NCI-H2081 (cell line): ENCODE results near the gene BBS1.

Source experiments
- DNase-seq, 2 experiments: peaks; one replicate each; lab custom pipeline; 2025; lab: John Stamatoyannopoulos, UW

The BBS1 gene

GRCh38 chr11:66549696-66550095 is 39.3 kb downstream of the BBS1 start:
- no peak for DNase-seq

- no peak for DNase-seq
Measured at GRCh38 chr11:66550887-66551286, 40.5 kb downstream of the BBS1 start.

GRCh38 chr11:66554602-66555001 is 44.2 kb downstream of the BBS1 start:
- no peak for DNase-seq

- no peak for DNase-seq
Measured at GRCh38 chr11:66555416-66555815, 45.0 kb downstream of the BBS1 start.

GRCh38 chr11:66556086-66556485 is 45.7 kb downstream of the BBS1 start:
- DNase-seq = no peak

- DNase-seq = no peak
Measured at GRCh38 chr11:66557733-66558326, 47.4 kb downstream of the BBS1 start.

- DNase-seq = no peak
Measured at GRCh38 chr11:66559142-66559865, 48.9 kb downstream of the BBS1 start.

- no peak for DNase-seq
Measured at GRCh38 chr11:66559866-66560676, 49.6 kb downstream of the BBS1 start.

GRCh38 chr11:66561178-66561974 is 50.9 kb downstream of the BBS1 start:
- DNase-seq = no peak

GRCh38 chr11:66561975-66562248 is 51.5 kb downstream of the BBS1 start:
- no peak for DNase-seq

GRCh38 chr11:66562275-66562674 is 51.8 kb downstream of the BBS1 start:
- DNase-seq = no peak

- no peak for DNase-seq
Measured at GRCh38 chr11:66562907-66563583, 52.6 kb downstream of the BBS1 start.

GRCh38 chr11:66563832-66564231 is 53.4 kb downstream of the BBS1 start:
- no peak for DNase-seq

GRCh38 chr11:66564538-66564937 is 54.1 kb downstream of the BBS1 start:
- DNase-seq = no peak

- DNase-seq = no peak
Measured at GRCh38 chr11:66564984-66565383, 54.5 kb downstream of the BBS1 start.

- DNase-seq = no peak
Measured at GRCh38 chr11:66566221-66566620, 55.8 kb downstream of the BBS1 start.

- no peak for DNase-seq
Measured at GRCh38 chr11:66567787-66568123, 57.3 kb downstream of the BBS1 start.

- DNase-seq = peak; percentile 55 to 85
Measured at GRCh38 chr11:66568124-66568916, 57.9 kb downstream of the BBS1 start, which contains the start of gene CTSF. TSS of gene CTSF (minus strand) at chr11:66568606. CDS start at chr11:66568486, 120 bp downstream.

- DNase-seq = no peak
Measured at GRCh38 chr11:66569076-66569475, 58.6 kb downstream of the BBS1 start.

GRCh38 chr11:66570079-66570849 is 59.8 kb downstream of the BBS1 start:
- DNase-seq = no peak
